Kidney (tissue), 14 donors: ENCODE measurements around the gene UBAP1L. TPM values are rescaled to one million over a fixed set of nuclear protein-coding genes. Genes with fewer than 3 reads are reported as not detected.
"Not testable (repeated sequence)": the region's sequence is repeated elsewhere in the genome, so short reads cannot be mapped to it uniquely, and the experiment has no call there.

Source experiments
- DNase-seq, 5 donors: peaks; one replicate each; pipeline ENCODE4 v3.0.0-alpha.2; 2013 to 2020
- FAIRE-seq: peaks from 2 replicates; lab custom pipeline; 2012; peaks lifted over from hg19 to GRCh38; lab: Jason Lieb, UNC
- H3K27ac ChIP-seq, 2 donors: one replicate each; pipeline ENCODE4 v1.7.0; 2013; ENCODE audit warnings: low read depth in 2 of 2, low read length in 2 of 2, inconsistent platforms in 1 of 2
- H3K27me3 ChIP-seq: one replicate; pipeline ENCODE4 v1.7.1; 2013; ENCODE audit warnings: low read length, inconsistent platforms; ENCODE audit not compliant: control insufficient read depth, insufficient read depth
- H3K36me3 ChIP-seq, 3 donors: one replicate each; pipeline versions ENCODE4 v1.7.0 to v1.7.1; 2013; ENCODE audit warnings: low read length in 3 of 3, control low read depth in 1 of 3, inconsistent platforms in 1 of 3; ENCODE audit not compliant: insufficient read depth in 3 of 3, control insufficient read depth in 2 of 3
- H3K4me1 ChIP-seq, 3 donors: one replicate each; pipeline versions ENCODE4 v1.7.0 to v1.7.1; 2013; ENCODE audit warnings: low read length in 3 of 3, inconsistent platforms in 1 of 3, low read depth in 1 of 3; ENCODE audit not compliant: control insufficient read depth in 2 of 3, insufficient read depth in 2 of 3
- H3K4me3 ChIP-seq, 3 donors: one replicate each; pipeline versions ENCODE4 v1.7.0 to v1.8.1; 2013; ENCODE audit warnings: low read length in 3 of 3, control low read depth in 1 of 3, inconsistent platforms in 1 of 3
- H3K9ac ChIP-seq, 3 donors: one replicate each; pipeline versions ENCODE4 v1.7.0 to v1.7.1; 2013; ENCODE audit warnings: low read length in 3 of 3, control low read depth in 1 of 3, inconsistent platforms in 1 of 3
- H3K9me3 ChIP-seq, 3 donors: one replicate each; pipeline versions ENCODE4 v1.7.0 to v1.7.1; 2013; ENCODE audit warnings: low read length in 3 of 3, control low read depth in 1 of 3, inconsistent platforms in 1 of 3; ENCODE audit not compliant: control insufficient read depth in 2 of 3, insufficient read depth in 1 of 3
- intact Hi-C: fragments of 100-400 bp; cut with DNase I; formaldehyde crosslinking; loops from one replicate; pipeline ENCODE4 v1.11.1; 2022
- polyA plus RNA-seq: library from polyadenylated mRNA; stranded (reverse); fragments of 350-450 nt; fragmentation: Illumina TruSeq; extraction: RNeasy Lipid Tissue Mini Kit (QIAGEN cat#74804); gene quantifications from one replicate; pipeline ENCODE4 v1.2.3, GENCODE V29; 2014; ENCODE audit warnings: low read depth, low replicate concordance; ENCODE audit not compliant: insufficient read depth
- total RNA-seq: library from RNA; stranded (reverse); fragmentation: NEBNext Ultra II Directional; extraction: Animal tissue kit (Norgen Biotek cat#: 25700); gene quantifications from one replicate; pipeline ENCODE4 v1.2.1, GENCODE V29; 2021
- TF ChIP-seq, protein P1 (sequence below): IDR thresholded peaks from 3 replicates; pipeline ENCODE4 v1.5.1; 2012; ENCODE audit warnings: mild to moderate bottlenecking, moderate library complexity, borderline replicate concordance; ENCODE audit not compliant: insufficient read depth; ENCODE audit errors: extremely low read depth
- donor health status: control.
- donor health status: control.
- donor health status: control.
- donor health status: control.
- donor health status: control.
- donor health status: DM: yes; HTN: yes; CAD: no.
- donor health status: Normal renal cell carcinoma (clear cell type).

Gene UBAP1L
- total and polyA plus RNA-seq, 2 donors from 2014 or later: 2.1 to 5.4 TPM

- H3K27me3 ChIP-seq, H3K4me3 ChIP-seq, H3K27ac ChIP-seq, H3K9ac ChIP-seq, intact Hi-C loops, H3K36me3 ChIP-seq, H3K4me1 ChIP-seq, DNase-seq, FAIRE-seq, H3K9me3 ChIP-seq: not testable (repeated sequence)
Measured at GRCh38 chr15:65137893-65138292, 22.9 kb upstream of the UBAP1L start.

DNA sequence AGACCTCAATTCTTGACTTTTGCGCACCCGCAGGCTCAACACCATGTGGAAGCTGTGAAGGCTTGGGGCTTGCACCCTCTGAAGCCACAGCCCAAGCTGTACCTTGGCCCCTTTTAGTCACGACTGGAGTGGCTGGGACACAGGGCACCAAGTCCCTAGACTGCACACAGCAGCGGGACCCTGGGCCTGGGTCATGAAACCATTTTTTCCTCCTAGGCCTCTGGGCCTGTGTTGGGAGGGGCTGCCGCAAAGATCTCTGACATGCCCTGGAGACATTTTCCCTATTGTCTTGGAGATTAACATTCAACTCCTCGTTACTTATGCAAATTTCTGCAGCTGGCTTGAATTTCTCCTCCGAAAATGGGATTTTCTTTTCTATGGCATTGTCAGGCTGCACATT lies 22.1 kb upstream of the UBAP1L start:
- H3K27me3 ChIP-seq, H3K36me3 ChIP-seq, H3K4me3 ChIP-seq, H3K4me1 ChIP-seq, H3K27ac ChIP-seq, DNase-seq, H3K9me3 ChIP-seq, H3K9ac ChIP-seq, intact Hi-C loops, FAIRE-seq: not testable (repeated sequence)

- Histone ChIP-seq H3K27ac (no peak overlapping the region), H3K9me3 (no peaks in the 10 kb centered on the region), H3K9ac (no peak overlapping the region), H3K27me3 (no peaks in the 10 kb centered on the region), H3K4me3 (no peak overlapping the region), H3K36me3 (peaks cover 0 to under 1% (median 0%) of the 10 kb centered on the region in 3 donors), H3K4me1 (peaks cover 0 to 4% (median 0%) of the 10 kb centered on the region in 3 donors)
- DNase-seq (peak in 1 of 5 donors; percentile 50), FAIRE-seq (no peak)
- intact Hi-C loops: no loop called here
- TF ChIP-seq, protein P1, sequence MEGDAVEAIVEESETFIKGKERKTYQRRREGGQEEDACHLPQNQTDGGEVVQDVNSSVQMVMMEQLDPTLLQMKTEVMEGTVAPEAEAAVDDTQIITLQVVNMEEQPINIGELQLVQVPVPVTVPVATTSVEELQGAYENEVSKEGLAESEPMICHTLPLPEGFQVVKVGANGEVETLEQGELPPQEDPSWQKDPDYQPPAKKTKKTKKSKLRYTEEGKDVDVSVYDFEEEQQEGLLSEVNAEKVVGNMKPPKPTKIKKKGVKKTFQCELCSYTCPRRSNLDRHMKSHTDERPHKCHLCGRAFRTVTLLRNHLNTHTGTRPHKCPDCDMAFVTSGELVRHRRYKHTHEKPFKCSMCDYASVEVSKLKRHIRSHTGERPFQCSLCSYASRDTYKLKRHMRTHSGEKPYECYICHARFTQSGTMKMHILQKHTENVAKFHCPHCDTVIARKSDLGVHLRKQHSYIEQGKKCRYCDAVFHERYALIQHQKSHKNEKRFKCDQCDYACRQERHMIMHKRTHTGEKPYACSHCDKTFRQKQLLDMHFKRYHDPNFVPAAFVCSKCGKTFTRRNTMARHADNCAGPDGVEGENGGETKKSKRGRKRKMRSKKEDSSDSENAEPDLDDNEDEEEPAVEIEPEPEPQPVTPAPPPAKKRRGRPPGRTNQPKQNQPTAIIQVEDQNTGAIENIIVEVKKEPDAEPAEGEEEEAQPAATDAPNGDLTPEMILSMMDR: no peak
Measured at GRCh38 chr15:65134538-65134937, 19.5 kb upstream of the UBAP1L start.

- H3K27ac ChIP-seq: peak within 1 kb of the TSS; percentile 73 to 76
- H3K9ac ChIP-seq: peak within 1 kb of the TSS; percentile 77 to 95 (median 86)
- TF ChIP-seq, protein P1: no peak
- intact Hi-C loops: no loop called here
- H3K4me3 ChIP-seq: peak within 1 kb of the TSS; percentile 86 to 97 (median 95)
- FAIRE-seq (no peak), DNase-seq (peak; percentile 93 to 98 (median 95))
- H3K27me3 ChIP-seq: no peaks in the 10 kb centered on the region
- peaks cover 3 to 8% (median 8%) of the 10 kb centered on the region in 3 donors for H3K36me3 ChIP-seq
- no peaks in the 10 kb centered on the region for H3K9me3 ChIP-seq
- peaks cover 0 to 4% (median 0%) of the 10 kb centered on the region in 3 donors for H3K4me1 ChIP-seq
Measured at GRCh38 chr15:65133548-65134200, 18.7 kb upstream of the UBAP1L start, which contains the start of gene PDCD7. Gene PDCD7, minus strand, starts transcription at chr15:65133808. Its CDS starts 27 bp downstream, at chr15:65133781.
